H4 (cell line): ENCODE results near the gene ARSB. TPM values are rescaled to one million over a fixed set of nuclear protein-coding genes. Genes with fewer than 3 reads are reported as not detected.
A peak's percentile ranks its signal among the peaks of the same experiment; 100 is the strongest.

ENCODE experiments used
- DNase-seq: peaks from one replicate; pipeline ENCODE4 v3.0.0-alpha.2; 2015; ENCODE audit warnings: low spot score
- total RNA-seq: library from RNA; depleted of rRNA; stranded (reverse); fragments of >200 nt; shearing (Covaris generic); gene quantifications from 2 replicates; pipeline ENCODE4 v1.2.3, GENCODE V29; 2014; rRNA removed

Gene ARSB
- 12.2 and 18.5 TPM in 2 replicates for total RNA-seq

DNA sequence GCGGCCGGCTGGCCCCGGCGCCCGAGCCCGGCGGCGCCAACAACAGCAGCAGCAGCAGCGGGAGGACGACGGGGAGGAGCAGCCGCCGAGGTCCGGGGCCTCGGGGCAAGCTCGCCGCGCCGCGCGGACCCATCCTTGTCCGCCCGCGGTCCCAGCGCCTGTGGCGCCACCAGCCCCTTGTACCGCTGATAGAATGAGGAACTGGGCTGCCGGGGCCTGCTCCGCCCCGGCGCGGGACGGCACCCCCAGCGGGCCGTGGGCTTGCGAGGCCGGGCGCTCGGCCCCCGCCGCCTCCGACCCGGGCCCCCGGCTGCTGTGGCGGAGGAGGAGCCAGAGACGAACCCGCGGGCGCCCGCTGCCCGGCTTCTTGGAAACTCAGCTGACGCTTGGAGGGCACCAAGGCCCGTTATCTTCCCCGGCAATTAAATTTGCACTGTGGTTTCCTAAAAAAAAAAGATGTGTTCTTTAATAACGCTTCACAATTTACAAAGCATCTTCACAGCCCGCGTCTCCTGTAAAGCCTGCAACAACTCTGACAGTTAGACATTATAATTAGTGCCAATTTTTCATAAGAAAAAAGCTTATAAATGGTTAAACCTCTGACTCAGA is at the start of gene ARSB:
Gene ARSB (minus strand): TSS at position 195 of the 609 bp plus-strand sequence. CDS start 62 bp downstream, at position 133.
- DNase-seq, result no peak

DNA sequence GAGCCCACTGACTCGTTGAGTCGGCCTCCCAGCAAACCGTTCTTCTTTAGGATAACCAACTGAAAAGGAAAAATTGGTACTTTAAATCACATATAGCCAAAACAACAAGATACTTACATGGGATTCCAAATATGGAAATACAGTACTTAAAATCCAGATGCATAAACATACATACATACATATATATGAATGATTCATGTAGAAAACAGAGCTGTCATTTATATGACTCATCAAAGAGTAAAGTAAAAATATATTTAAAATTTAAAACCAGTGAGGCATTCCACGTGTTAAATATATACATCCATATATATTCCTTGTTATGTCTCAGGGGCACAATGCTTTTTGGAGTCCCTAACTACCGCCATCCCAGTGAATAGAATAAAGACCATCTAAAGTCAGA is 47.7 kb upstream of the ARSB start:
- no peak for DNase-seq

DNA sequence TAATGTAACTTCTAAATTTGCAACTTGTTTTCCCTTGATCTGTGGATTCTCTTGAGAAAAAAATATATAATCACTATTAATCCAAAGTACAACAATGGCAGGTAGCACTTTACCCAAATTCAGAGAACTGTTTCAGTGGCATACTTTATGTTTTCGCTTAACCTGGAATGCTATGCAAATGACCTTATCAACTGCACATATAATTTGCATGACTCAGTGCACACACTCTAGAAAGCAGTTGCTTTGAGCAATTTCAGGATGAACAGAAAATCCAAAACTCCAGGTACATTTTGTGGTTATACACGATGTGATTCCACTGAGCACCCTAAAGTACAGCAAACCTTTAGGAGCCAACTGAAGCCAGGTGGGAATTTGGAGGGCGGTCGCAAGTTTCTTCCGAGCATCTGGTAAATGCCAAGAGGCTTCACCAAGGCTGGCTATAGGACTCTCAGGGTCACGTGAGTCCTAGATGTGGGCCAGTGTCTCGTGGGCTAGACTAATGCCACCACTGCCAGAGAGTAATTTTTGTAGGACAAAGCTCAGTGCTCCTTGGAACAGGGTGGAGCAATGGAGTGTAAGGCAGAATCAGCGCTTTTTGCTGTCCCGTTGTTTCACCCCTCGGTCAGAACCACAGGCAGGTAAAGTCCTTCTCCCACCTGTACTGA is 47.1 kb upstream of the ARSB start:
- DNase-seq, result no peak

DNA sequence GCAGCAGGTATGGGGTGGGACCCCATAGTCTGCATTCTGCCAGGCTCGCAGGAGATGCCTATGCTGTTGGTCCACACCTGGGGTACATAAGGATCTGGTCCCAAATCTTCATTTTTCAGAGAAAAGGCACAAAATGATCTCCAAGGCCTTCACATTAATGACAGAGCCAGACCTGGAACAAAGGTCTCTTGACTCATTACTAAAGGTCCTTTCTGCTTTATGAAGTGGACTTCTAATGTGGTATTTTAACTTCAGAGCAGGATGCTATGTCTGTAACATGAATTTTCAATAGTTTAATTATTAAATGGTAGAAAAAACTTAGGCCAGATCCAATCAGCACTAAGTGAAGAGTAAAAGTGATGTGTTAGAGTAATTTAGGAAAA is 46.4 kb upstream of the ARSB start:
- DNase-seq, result no peak

DNA sequence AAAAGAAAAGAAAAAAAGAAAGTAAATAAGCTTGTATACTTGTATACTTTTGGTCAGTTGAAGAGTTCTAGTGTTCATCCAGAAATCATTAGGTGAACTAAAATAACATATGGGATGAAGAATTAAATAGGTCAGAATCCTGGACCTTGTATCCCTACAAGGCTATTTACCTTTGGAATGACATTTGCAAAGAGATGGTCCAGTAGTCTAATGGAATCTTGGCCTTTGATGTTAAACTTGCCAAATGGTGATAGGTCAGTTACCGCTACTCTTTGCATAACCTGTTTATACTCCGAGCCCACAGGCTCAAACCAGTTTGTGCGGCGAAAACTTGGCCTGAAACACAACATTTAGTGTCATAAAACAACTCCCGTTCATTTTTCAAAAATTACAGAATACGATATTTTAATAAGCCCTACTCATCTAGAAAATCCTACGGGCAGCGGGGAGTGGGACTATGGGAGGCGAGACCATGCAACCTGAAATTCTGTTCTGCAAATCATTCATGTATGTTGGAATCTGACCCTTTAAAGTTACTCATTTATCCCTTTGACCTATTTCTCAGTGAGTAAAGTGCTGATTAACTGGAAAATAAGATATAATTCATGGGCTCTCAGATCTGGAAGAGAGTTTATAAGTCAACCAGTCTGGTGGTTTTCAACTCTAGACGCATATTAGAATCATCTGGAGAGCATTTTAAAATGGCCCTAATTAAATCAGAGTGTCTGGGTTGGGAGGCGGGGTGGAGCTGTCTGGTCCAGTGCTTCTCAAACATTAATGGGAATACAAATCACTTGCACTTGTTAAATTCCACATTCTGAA is 45.8 kb upstream of the ARSB start:
- DNase-seq, result no peak

DNA sequence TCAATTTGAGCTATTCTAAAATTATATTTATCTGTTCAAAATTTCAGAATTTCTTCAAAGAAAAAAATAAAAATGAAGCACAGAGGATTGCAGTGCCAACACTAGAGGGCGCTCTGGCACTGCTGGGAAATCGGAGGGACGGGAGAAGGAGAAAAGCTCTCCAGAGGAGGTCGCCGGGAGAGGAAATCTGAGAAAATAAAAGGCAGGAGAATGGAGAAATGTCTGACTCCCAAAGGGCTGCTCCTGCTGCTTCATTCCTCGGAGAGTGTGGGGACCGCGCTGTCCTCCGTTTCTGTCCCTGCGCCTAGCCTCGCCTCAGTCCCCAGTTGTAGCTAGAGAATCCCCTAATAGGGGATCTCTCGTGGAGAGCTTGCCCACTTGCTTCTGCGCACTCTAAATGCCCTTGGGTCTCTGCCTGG is 40.0 kb upstream of the ARSB start:
- peak; percentile 51 for DNase-seq

DNA sequence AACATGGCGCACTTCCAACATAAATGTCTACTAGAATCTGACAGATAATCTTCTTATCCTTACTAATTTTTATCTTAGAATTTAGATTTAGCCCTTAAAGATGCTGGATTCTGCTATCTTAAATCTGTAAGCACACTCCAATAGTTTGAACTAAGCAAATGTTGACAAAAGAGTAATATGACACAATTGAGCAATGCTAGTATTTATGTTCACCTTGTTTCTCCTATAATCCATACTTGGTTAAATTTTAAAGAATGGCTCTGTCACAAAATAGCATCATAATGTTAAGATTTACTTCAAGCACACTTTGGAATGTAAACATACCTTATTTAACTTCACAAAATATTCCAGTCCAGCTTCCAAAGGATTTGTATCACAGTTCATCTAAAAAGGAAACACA is 38.8 kb upstream of the ARSB start:
- DNase-seq, result no peak

DNA sequence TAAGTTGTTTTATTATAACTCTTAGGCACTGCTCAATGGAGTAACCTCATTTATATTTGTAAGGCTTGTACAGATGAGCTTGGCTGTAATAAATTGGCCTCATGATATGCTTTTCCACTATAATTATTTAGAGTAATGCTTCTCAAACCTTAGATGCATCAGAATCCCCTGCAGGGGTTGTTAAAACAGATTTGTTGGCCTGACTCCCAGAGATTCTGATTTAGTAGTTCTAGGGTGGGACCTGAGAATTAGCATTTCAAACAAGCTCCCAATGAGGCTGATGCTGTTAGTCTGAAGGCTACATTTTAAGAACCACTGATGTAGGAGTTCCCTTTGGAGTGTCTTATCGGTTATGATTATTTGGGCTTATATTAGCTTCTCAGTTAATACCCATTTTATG is 38.2 kb upstream of the ARSB start:
- no peak for DNase-seq

DNA sequence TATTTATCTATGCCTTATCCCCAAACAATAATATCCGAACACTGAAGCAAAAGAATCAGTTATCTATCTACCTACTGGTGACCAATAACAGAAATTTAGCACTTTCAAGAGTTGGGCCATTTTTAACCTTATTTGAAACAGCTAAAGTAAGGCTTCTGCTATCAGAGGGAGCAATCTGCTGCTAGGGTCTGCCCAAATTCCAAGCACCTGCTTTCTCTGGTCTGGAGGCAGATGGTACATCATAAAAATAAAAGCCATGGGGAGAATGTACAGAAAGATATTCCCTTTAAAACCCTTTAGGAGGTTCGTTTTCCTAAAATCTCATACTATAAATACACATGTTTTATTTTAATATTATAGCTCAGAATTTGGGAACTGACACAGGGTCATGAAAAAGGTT is 37.7 kb upstream of the ARSB start:
- no peak for DNase-seq

DNA sequence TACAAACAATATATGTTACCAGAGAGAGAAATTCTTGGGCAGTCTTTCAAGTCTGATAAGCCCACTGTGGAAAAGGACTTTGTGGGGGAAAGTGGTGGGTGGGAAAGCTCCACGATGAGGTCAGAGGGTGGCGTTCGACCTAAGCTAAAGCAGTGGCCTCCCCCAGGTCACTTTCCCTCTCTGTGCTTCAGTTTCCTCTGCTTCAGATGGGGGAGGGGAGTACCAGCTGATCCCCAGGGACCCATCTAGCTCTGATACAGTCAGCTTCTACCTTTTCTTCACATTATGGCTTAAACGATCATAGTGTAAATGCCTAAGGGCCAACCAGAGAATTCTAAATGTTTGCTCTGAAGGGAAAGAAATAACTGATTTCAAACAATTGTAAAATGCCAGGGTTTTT is 36.6 kb upstream of the ARSB start:
- DNase-seq, result no peak

DNA sequence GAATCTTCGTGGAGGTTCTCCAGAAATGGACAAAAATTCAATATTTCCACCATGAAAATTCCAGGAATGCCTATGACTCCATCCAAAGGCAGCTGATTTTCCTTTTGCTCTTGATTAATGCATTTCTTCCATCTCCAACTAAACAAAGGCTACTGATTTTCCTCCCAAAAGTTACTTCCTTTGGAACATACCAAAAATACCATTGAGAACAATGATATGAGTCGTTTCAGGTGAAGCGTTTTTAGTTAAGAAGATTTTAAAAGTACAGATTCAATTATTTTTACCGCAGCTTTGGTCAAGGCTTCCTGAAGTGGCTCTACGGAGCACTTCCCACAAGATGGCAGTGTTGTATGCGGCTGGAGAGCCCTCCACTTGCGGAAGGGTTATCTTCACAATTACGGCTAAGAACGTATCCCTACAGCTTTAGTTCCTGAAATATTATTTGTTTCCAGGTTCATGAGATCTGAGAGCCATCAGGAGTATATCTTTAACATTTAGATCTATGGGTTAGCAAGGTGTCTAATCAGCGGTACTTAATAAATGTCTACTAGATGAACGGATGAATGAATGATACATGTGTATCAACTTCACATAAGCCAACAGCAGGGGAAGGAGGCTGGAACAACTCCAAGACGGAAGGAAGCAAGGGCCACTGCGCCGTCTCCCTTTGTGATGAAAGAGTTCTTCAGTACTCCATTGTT is 35.9 kb upstream of the ARSB start:
- peak; percentile 54 for DNase-seq

DNA sequence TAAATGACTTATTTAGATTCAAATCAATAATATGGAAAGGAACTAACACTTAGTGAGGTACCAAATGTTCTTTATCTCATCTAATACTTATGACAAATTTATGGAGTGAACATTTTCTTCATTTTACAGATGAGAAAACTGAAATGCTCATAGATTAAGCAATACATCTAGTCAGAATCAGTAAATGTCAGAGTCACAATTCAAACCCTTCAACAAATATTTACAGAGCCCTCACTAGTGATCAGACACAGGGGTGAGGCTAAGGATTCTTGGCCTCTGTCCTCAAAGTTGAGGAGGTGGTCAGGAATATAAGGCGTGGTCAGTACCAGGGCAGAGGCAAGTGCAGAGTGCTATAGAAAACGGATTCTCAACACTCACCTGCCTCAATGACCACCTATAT is 29.5 kb upstream of the ARSB start:
- no peak for DNase-seq

DNA sequence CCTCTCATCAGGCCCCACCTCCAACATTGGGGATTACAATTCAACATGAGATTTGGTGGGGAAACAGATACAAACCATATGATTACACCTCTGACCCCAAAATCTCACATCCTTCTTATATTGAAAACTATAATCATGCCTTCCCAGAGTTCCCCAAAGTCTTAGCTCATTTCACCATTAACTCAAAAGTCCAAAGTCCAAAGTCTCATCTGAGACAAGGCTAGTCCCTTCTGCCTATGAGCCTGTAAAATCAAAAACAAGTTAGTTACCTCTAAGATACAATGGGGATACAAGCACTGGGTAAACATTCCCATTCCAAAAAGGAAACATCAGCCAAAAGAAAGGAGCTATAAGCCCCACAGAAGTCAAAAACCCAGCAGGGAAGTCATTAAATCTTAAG is 26.8 kb upstream of the ARSB start:
- DNase-seq, result no peak

DNA sequence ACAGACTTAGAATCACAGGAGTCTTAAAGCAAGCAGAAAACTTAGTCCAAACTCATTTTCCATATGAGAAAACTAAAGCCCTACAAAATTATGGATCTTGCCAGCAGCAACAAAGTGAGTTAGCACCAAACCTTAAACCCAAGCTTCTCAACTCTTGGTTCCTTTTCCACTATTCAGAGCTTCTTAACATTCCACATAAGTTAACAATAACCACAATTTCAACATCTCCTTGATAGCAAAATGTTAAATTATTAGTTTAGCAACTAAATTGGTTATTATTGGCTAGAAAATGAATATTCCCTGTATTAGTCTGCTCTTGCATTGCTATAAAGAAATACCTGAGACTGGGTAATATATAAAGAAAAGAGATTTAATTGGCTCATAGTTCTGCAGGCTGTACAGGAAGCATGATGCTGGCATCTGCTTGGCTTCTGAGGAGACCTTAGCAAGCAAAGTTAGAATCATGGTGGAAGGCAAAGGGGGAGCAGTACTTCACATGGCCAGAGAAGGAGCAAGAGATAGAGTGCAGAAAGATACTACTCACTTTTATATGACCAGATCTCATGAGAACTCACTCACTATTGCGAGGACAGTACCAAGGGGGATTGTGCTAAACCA is 26.2 kb upstream of the ARSB start:
- no peak for DNase-seq

DNA sequence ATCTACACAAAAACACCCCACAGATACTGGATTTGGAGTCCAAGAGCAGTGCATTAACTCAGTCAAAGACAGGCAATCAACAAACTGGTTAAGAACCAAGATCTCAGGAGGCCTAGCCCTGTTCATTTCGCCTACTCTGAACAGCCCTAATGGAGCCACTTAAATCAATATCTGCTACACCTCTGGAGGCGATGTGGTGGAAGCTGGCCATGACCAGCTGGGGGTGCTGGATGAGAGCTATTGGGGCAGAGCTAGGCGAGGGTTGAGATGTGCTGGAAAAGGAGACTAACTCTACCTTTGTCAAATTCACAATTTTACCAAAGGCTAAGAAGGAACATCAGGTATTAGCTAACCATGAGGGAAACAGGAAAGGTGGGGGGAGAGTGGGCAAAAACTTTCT is 23.3 kb upstream of the ARSB start:
- no peak for DNase-seq

DNA sequence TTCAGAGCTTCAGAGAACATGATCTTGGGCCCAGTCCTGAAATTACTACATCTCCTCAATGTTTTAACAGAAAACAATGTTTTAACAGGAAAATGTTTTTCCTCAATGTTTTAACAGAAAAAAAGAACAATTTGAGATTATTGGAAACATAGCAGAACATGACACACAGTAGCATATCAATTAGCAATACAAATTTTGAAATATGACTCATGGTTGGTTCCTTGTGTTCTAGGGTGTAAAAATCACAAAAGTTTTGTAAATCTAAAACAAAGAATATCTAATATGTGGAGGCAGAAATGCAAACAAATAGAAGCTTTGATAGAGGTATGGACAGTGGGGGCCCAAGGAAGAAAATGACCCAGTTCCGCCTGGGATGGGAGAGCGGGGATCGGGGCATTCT is 22.8 kb upstream of the ARSB start:
- no peak for DNase-seq

DNA sequence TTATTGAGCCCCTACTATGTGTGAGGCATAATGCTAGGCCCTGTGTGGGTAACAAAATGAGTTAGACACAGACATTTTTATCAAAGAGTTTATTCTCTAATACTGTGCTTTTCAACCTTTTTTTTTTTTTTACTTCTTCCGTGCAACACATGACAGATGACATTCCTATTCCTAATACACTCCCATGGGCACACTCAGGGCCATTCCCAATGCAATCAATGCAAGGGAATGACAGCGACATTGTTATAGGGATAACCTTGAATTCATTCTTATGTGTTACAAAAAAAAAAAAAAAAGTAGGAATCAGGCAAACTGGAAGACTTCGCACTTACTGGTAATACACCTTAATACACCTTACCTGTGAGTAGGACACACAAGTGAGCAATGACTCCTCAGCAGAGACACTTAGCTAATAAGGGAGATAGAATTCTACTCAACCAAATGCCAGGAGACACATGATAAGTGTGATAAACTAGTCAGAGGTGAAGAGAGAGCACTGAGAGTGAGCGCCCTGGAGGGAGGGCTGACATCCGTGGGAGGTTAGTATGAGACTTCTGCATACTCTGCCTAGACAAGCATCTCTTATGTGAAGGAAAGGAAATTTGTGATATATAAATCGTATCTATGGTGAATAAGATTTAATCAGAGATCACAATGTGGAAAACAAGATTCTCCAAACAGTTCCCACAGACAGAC is 21.0 kb upstream of the ARSB start:
- DNase-seq, result no peak

DNA sequence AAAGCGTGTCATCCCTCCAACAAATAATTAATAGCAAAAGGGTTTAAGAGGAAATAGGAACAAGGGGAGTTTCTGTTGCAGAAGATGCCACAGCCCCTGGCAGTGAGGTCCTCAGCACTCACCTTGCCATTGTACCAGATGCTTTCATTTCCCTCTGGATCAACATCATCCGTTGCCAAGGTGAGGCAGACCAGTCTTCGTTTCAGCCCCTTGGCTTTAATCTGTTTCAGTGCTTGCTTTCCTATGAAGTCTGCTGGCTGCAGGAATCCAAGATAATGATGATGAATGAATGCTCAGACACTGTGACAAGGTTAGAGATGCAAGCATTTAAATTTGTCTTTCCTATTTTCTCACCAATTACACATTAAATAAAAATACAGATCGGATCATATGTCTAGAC is 20.0 kb upstream of the ARSB start:
- DNase-seq, result no peak

DNA sequence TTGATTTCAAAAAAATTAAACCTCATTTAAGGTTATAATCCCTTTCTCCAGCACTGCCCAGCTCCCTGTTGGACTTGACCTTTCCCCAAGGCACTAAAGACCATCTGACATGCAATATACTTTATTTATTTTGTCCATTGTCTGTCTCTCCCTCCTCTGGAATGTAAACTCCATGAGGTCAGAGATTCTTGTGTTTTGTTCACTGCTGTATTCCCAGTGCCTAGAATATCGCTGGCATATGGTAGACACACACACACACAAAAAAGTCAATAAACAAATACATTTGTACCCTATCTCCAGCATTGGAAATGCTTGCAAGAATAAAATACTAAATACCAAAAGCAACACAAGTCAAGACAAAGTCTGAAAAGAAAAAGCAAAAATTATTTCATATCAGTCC is 17.3 kb upstream of the ARSB start:
- no peak for DNase-seq

DNA sequence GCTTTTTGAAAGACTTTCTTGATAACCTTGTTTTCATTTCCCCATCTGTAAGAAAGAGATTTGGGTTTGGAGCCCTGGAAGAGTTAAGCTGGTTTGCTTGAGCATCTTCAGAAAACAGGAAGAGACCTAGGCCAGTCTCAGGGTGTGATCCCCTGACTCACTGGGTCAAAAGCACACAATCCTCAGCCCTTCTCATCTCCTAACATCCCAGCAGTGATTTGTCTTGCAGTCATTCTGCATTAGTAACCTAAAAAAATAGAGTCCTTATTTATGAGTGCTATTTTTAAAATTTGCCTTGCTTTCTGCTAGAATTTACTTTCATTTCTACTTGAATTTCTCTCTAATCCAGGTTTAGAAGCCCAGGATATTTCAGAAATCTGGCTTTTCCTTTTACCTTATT is 16.4 kb upstream of the ARSB start:
- no peak for DNase-seq

DNA sequence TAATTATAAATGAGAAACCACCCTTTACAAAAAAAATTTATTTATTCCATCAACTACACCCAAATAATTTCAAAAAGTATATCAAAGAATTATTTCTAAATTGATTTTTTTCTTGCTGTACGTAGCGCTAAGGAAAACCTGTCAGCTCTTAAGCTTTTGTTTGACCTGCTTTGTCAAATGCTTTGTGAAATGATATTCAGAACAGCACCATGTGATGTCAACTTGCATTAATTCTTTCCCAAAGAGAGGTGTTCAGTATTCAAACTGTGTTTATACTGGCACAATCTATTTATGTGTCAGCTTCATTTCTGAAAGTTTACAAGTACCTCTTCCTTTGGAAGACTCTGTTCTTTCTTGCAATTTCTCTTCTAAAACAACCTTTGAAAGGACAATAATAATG is 12.0 kb upstream of the ARSB start:
- no peak for DNase-seq
